ENCODE results near the gene ZYG11A.
"Not testable (repeated sequence)": the region's sequence is repeated elsewhere in the genome, so short reads cannot be mapped to it uniquely, and the experiment has no call there.

DNA sequence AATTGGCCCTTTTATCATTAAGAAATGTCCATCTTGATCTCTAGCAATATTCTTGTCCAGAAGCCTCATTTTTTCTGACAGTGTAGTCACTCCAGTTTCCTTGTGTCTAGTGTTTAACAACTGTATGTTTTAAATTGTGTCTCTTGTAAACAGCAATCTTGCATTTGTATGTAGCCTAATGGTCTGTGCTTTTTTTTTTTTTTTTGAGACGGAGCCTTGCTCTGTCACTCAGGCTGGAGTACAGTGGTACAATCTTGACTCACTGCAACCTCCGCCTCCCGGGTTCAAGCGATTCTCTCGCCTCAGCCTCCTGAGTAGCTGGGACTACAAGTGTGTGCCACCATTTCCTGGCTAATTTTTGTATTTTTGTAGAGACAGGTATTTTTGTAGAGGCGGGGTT is 2.6 kb downstream of the ZYG11A start:
- TF ChIP-seq, protein P1, sequence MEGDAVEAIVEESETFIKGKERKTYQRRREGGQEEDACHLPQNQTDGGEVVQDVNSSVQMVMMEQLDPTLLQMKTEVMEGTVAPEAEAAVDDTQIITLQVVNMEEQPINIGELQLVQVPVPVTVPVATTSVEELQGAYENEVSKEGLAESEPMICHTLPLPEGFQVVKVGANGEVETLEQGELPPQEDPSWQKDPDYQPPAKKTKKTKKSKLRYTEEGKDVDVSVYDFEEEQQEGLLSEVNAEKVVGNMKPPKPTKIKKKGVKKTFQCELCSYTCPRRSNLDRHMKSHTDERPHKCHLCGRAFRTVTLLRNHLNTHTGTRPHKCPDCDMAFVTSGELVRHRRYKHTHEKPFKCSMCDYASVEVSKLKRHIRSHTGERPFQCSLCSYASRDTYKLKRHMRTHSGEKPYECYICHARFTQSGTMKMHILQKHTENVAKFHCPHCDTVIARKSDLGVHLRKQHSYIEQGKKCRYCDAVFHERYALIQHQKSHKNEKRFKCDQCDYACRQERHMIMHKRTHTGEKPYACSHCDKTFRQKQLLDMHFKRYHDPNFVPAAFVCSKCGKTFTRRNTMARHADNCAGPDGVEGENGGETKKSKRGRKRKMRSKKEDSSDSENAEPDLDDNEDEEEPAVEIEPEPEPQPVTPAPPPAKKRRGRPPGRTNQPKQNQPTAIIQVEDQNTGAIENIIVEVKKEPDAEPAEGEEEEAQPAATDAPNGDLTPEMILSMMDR (IDR thresholded peaks at IDR 0.05): not testable (repeated sequence)
- not testable (repeated sequence) for TF ChIP-seq ZFX (IDR thresholded peaks at IDR 0.05; ENCODE audit: borderline replicate concordance)

All from 22Rv1 (cell line).